Activated T-helper 2 cell treated with anti-CD3 and anti-CD28 coated beads, Interferon-gamma antibody, Interleukin-2, Interleukin-4, amounts not matched to agents 10 μg/mL and 5 μg/mL and 100 μg/mL, durations not matched to agents 14 hours and 24 hours and 36 hours (primary cell): ENCODE results near the gene DENND2A. TPM values are rescaled to one million over a fixed set of nuclear protein-coding genes. Genes with fewer than 3 reads are reported as not detected.
"Not testable (repeated sequence)": the region's sequence is repeated elsewhere in the genome, so short reads cannot be mapped to it uniquely, and the experiment has no call there.

Source experiments
- DNase-seq: peaks from one replicate; pipeline ENCODE4 v3.0.0; 2021; ENCODE audit warnings: low spot score
- H3K27ac Mint-ChIP-seq: one replicate; pipeline ENCODE4 v1.8.0; 2021; ENCODE audit warnings: mixed read lengths
- H3K27me3 Mint-ChIP-seq: one replicate; pipeline ENCODE4 v1.8.0; 2021; ENCODE audit warnings: low read depth, mixed read lengths
- H3K36me3 Mint-ChIP-seq: one replicate; pipeline ENCODE4 v1.8.0; 2021; ENCODE audit warnings: low read depth, mixed read lengths
- H3K4me1 Mint-ChIP-seq: one replicate; pipeline ENCODE4 v1.8.0; 2021; ENCODE audit warnings: low read depth, mixed read lengths
- H3K4me3 Mint-ChIP-seq: one replicate; pipeline ENCODE4 v1.8.0; 2021; ENCODE audit warnings: low read depth, mild to moderate bottlenecking, moderate library complexity, mixed read lengths
- H3K9me3 Mint-ChIP-seq: one replicate; pipeline ENCODE4 v1.8.0; 2021; ENCODE audit warnings: mixed read lengths
- intact Hi-C: fragments of 100-400 bp; cut with micrococcal nuclease; formaldehyde crosslinking; loops from one replicate; pipeline ENCODE4 v1.15.1; 2023
- total RNA-seq: library from RNA; stranded (reverse); gene quantifications from 2 replicates; pipeline ENCODE4 v1.2.3, GENCODE V29; 2022

Gene DENND2A
- total RNA-seq, 1 donor from 2014 or later: not detected

GRCh38 chr7:140678081-140678815, 37.6 kb upstream of the DENND2A start:
- Mint-ChIP-seq H3K9me3 (no peaks in the 10 kb centered on the region), H3K27ac (no peak overlapping the region), H3K4me3 (no peak overlapping the region), H3K4me1 (peaks cover 26% of the 10 kb centered on the region), H3K36me3 (peaks cover 56% of the 10 kb centered on the region), H3K27me3 (no peaks in the 10 kb centered on the region)
- intact Hi-C loops: no loop called here
- no peak for DNase-seq

DNA sequence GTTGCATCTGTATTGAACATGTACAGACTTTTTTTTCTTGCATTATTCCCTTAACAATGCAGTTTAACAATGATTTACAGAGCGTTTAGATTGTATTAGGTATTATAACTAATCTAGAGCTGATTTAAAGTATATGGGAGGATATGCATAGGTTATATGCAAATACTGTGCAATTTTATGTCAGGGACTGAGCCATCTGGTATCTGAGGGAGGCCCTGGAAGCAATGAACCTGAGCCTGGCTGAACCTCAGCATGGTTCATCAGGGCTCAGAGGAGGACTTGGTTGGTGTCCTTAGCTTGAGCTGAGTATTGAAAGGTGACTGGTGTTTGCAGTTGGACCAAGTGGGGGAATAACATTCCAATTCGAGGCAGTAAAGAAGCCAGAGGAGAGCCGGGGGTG, 36.9 kb upstream of the DENND2A start:
- Mint-ChIP-seq H3K27me3 (no peaks in the 10 kb centered on the region), H3K4me3 (no peak overlapping the region), H3K4me1 (peaks cover 26% of the 10 kb centered on the region), H3K36me3 (peaks cover 56% of the 10 kb centered on the region), H3K9me3 (no peaks in the 10 kb centered on the region), H3K27ac (no peak overlapping the region)
- intact Hi-C loops: no loop called here
- DNase-seq: no peak

DNA sequence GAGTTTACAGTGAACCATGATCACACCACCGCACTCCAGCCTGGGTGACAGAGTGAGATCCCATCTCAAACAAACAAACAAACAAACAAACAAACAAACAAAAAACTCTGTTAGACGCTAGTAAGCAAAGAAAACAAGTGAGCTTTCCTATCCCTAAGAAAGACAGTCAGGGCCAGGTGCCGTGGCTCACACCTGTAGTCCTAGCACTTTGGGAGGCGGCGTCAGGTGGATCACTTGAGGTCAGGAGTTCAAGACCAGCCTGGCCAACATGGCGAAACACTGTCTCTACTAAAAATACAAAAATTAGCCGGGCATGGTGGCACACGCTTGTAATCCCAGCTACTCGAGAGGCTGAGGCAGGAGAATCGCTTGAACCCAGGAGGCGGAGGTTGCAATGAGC, 36.3 kb upstream of the DENND2A start:
- H3K4me3 Mint-ChIP-seq, H3K27me3 Mint-ChIP-seq, H3K27ac Mint-ChIP-seq, H3K9me3 Mint-ChIP-seq, intact Hi-C loops, DNase-seq: not testable (repeated sequence)
- H3K36me3 Mint-ChIP-seq: peaks cover 52% of the 10 kb centered on the region
- H3K4me1 Mint-ChIP-seq: peaks cover 31% of the 10 kb centered on the region

GRCh38 chr7:140676306-140676705, 35.7 kb upstream of the DENND2A start:
- no peak for DNase-seq
- H3K36me3 Mint-ChIP-seq: peaks cover 50% of the 10 kb centered on the region
- H3K9me3 Mint-ChIP-seq: no peaks in the 10 kb centered on the region
- peaks cover 32% of the 10 kb centered on the region for H3K4me1 Mint-ChIP-seq
- no peaks in the 10 kb centered on the region for H3K27me3 Mint-ChIP-seq
- no peak overlapping the region for H3K4me3 Mint-ChIP-seq
- H3K27ac Mint-ChIP-seq: no peak overlapping the region
- intact Hi-C loops: no loop called here

DNA sequence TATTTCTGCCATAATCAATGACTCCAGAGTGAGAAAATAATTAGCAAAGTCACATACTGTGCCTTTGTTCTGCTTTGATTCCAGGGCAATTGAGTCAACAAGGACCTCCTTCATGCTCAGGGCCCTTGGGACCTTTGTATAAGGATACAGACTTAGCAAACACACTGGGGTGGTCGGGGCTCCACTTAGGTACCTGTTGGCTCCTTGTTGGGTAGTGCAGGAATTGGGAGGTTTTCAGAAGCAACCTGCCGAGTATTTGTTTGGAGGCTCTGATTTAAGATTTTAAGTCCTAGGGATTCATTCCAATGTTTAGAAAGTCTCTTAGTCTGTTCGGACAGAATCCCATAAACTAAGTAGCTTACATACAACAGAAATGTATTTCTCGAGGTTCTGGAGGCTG, 35.1 kb upstream of the DENND2A start:
- H3K36me3 Mint-ChIP-seq: peaks cover 46% of the 10 kb centered on the region
- DNase-seq: no peak
- no peak overlapping the region for H3K27ac Mint-ChIP-seq
- H3K4me3 Mint-ChIP-seq: no peak overlapping the region
- no peaks in the 10 kb centered on the region for H3K9me3 Mint-ChIP-seq
- intact Hi-C loops: no loop called here
- H3K27me3 Mint-ChIP-seq: no peaks in the 10 kb centered on the region
- peaks cover 32% of the 10 kb centered on the region for H3K4me1 Mint-ChIP-seq

DNA sequence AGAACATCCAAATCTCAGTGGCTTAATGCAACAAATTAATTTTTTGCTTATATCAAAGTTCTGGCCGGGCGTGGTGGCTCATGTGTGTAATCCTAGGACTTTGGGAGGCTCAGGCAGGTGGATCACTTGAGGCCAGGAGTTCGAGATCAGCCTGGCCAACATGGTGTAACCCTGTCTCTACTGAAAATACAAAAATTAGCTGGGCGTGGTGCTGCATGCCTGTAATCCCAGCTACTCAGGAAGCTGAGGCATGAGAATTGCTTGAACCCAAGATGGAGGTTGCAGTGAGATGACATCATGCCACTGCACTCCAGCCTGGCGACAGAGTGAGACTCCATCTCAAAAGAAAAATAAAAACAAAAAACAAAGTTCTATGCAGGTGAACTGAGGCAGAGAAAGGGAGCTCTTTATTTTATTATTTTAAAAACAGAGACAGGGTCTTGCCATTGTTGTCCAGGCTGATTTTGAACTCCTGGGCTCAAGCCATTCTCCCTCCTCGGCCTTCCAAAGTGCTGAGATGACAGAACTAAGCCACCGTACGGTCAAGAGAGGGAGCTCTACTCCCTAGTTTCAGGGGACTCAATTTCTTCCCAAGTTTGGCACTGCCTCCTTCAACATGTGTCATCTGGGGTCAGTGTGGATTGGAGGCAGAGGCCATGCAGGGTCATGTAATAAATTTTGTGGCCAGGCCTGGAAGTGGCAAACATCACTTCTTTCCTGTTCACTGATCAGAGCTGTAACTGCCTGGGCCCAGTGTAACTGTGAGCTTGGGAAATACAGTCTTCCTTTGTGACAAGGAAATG, 34.5 kb upstream of the DENND2A start:
- Mint-ChIP-seq H3K27ac (peak overlapping the region; percentile 53), H3K9me3 (no peaks in the 10 kb centered on the region), H3K4me3 (peak overlapping the region; percentile 87), H3K27me3 (no peaks in the 10 kb centered on the region), H3K36me3 (peaks cover 41% of the 10 kb centered on the region), H3K4me1 (peaks cover 32% of the 10 kb centered on the region)
- intact Hi-C loops: no loop called here
- DNase-seq: no peak

DNA sequence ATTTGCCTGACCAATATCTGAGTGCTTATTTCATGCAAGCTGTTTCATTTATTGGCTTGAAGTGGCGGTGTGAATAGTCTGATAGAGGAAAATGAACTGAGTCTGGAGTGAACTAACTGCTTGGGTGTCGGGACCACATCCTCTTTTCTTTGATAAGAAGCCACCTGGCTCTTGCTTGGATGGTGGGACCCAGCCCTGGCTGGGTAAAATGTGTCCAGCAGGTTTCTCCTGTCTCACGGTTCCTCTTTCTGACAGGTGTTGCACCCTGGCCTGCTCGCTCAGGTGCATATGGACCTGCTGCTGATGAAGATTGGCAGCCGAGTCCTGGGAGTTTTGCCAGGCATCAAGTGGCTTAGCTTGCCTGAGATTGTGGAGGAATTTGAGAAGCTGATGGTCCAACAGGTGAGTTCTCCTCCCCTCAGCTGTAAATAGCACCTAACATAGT, 33.8 kb upstream of the DENND2A start:
- intact Hi-C loops: no loop called here

GRCh38 chr7:140673774-140674155, 33.2 kb upstream of the DENND2A start:
- H3K27ac Mint-ChIP-seq: peak overlapping the region; percentile 90
- peak overlapping the region; percentile 87 for H3K4me3 Mint-ChIP-seq
- peaks cover 30% of the 10 kb centered on the region for H3K36me3 Mint-ChIP-seq
- intact Hi-C loops: loop anchor here (1.0 kb wide), 1 partner anchor 23 kb away; the partner anchor contains the start of gene NDUFB2
- no peak for DNase-seq
- no peaks in the 10 kb centered on the region for H3K9me3 Mint-ChIP-seq
- H3K4me1 Mint-ChIP-seq: peaks cover 32% of the 10 kb centered on the region
- H3K27me3 Mint-ChIP-seq: no peaks in the 10 kb centered on the region

More for the DNA sequence above, 33.8 kb upstream of the DENND2A start:
- Mint-ChIP-seq H3K9me3 (no peaks in the 10 kb centered on the region), H3K27ac (peak overlapping the region; percentile 62), H3K36me3 (peaks cover 36% of the 10 kb centered on the region), H3K4me3 (peak overlapping the region; percentile 87), H3K4me1 (peaks cover 32% of the 10 kb centered on the region), H3K27me3 (no peaks in the 10 kb centered on the region)
- no peak for DNase-seq

GRCh38 chr7:140673063-140673773, 32.6 kb upstream of the DENND2A start:
- Mint-ChIP-seq H3K4me3 (peak overlapping the region; percentile 87), H3K4me1 (peaks cover 32% of the 10 kb centered on the region), H3K9me3 (no peaks in the 10 kb centered on the region), H3K27me3 (no peaks in the 10 kb centered on the region), H3K36me3 (peaks cover 26% of the 10 kb centered on the region), H3K27ac (peak overlapping the region; percentile 90)
- peak; percentile 61 for DNase-seq
- intact Hi-C loops: loop anchor here (1.0 kb wide), 1 partner anchor 23 kb away; the partner anchor contains the start of gene NDUFB2

GRCh38 chr7:140672382-140673062, 31.9 kb upstream of the DENND2A start, which contains the start of gene ADCK2:
TSS of gene ADCK2 (plus strand) at chr7:140672945. CDS start at chr7:140673331, 386 bp downstream.
- Mint-ChIP-seq H3K9me3 (no peaks in the 10 kb centered on the region), H3K4me1 (peaks cover 32% of the 10 kb centered on the region), H3K4me3 (peak within 1 kb of the TSS; percentile 87), H3K27ac (peak within 1 kb of the TSS; percentile 90), H3K27me3 (peaks cover 3% of the 10 kb centered on the region), H3K36me3 (peaks cover 19% of the 10 kb centered on the region)
- intact Hi-C loops: loop anchor here (1.0 kb wide), 1 partner anchor 24 kb away; the partner anchor contains the start of gene NDUFB2
- no peak for DNase-seq

DNA sequence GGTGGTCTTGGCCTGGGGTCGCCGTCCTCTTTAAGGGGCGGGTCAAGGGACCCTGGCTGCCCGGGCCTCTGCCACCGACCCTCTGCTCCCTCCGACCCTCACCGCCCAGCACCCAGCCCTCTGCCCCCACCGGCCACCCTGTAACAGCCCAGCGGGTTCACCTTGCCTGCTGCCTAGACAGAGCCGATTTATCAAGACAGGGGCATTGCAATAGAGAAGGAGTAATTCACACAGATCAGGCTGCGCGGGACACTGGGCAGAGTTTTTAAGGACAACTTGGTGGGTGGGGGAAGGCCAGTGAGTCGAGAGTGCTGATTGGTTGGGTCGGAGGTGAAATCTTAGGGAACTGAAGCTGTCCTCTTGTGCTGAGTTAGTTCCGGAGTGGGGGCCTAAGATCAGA, 31.4 kb upstream of the DENND2A start:
- peaks cover 32% of the 10 kb centered on the region for H3K4me1 Mint-ChIP-seq
- no peaks in the 10 kb centered on the region for H3K9me3 Mint-ChIP-seq
- H3K4me3 Mint-ChIP-seq: peak overlapping the region; percentile 76
- intact Hi-C loops: no loop called here
- peaks cover 3% of the 10 kb centered on the region for H3K27me3 Mint-ChIP-seq
- DNase-seq: no peak
- peak overlapping the region; percentile 38 for H3K27ac Mint-ChIP-seq
- H3K36me3 Mint-ChIP-seq: peaks cover 16% of the 10 kb centered on the region

DNA sequence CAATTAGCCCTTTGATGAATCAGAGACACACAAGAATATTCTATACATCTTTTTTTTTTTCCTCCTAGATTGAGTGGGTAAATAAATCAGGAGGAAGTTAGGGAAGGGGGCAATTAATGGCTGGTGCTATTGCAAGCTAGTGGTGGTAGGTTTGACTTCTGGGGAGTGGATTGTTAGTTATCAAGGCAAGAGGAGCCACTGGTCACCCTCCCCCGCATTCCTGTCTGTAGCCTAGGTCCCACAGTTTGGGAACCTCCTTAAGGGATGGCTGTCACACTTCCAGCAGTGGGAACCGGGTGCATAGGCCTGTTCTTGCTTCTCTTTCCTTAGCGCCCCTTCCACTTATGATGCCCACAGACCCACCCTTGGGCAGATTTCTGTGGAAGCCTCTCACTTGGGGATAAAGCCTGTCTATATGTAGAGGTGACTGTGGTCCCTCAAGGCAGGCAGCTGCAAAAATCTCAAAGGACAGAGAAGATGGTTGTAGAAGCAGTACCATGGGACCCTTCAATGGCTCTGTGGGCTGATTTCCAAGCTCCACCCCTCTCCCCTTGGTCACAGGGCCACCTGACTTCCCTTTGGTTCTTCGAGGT, 29.8 kb upstream of the DENND2A start:
- intact Hi-C loops: no loop called here
- no peaks in the 10 kb centered on the region for H3K9me3 Mint-ChIP-seq

More for the DNA sequence above, 29.8 kb upstream of the DENND2A start:
- Mint-ChIP-seq H3K27ac (no peak overlapping the region), H3K4me1 (peaks cover 24% of the 10 kb centered on the region), H3K27me3 (peaks cover 8% of the 10 kb centered on the region), H3K36me3 (peaks cover 6% of the 10 kb centered on the region), H3K4me3 (no peak overlapping the region)
- DNase-seq: no peak
